Thoracic aorta (tissue), 2 donors: ENCODE measurements around the gene ZC3H18. TPM values are rescaled to one million over a fixed set of nuclear protein-coding genes. Genes with fewer than 3 reads are reported as not detected.

Source experiments
- ATAC-seq: fragments of 150-250 bp; one replicate; pipeline ENCODE4 v1.8.0; 2017; ENCODE audit warnings: low read depth; ENCODE audit not compliant: insufficient number of reproducible peaks, low FRiP score
- DNase-seq: peaks from one replicate; pipeline ENCODE4 v3.0.0-alpha.2; 2020; ENCODE audit warnings: low spot score
- H3K27ac ChIP-seq, 2 donors: fragments of 200-600 bp; sonication (generic); 1 replicate in 1 of 2; 2 replicates in 1 of 2; pipeline ENCODE4 v1.5.1; 2016; ENCODE audit warnings: mild to moderate bottlenecking in 2 of 2, moderate library complexity in 2 of 2
- H3K27me3 ChIP-seq: fragments of 200-600 bp; sonication (generic); replicated peaks from 2 replicates; pipeline ENCODE4 v1.6.0; 2016; ENCODE audit warnings: mild to moderate bottlenecking; ENCODE audit not compliant: insufficient read depth
- H3K36me3 ChIP-seq: fragments of 200-600 bp; sonication (generic); one replicate; pipeline ENCODE4 v1.5.1; 2016
- H3K4me1 ChIP-seq, 2 donors: fragments of 200-600 bp; sonication (generic); 1 replicate in 1 of 2; 2 replicates in 1 of 2; pipeline versions ENCODE4 v1.5.1 to v1.6.0; 2016; ENCODE audit warnings: low read depth in 2 of 2, mild to moderate bottlenecking in 1 of 2; ENCODE audit not compliant: control insufficient read depth in 1 of 2
- H3K4me3 ChIP-seq: fragments of 200-600 bp; sonication (generic); 2 replicates; pipeline ENCODE4 v1.5.1; 2016; ENCODE audit warnings: mild to moderate bottlenecking
- H3K9me3 ChIP-seq: fragments of 200-600 bp; sonication (generic); 2 replicates; pipeline ENCODE4 v1.5.1; 2016
- CTCF ChIP-seq: fragments of 200-600 bp; sonication (generic); IDR thresholded peaks from one replicate; pipeline ENCODE4 v1.5.1; 2019; ENCODE audit warnings: antibody characterized with exemption
- total RNA-seq, 2 donors: library from RNA; depleted of rRNA; stranded (reverse); fragments of >200 nt; gene quantifications; one replicate each; pipeline versions ENCODE4 v1.1.0 to v1.2.3, GENCODE V29; 2016

ZC3H18 gene
- total RNA-seq, 2 donors from 2014 or later, result 21.8 to 30.3 TPM

GRCh38 chr16:88578446-88579313 is 8.5 kb downstream of the ZC3H18 start:
- peaks cover 37% of the 10 kb centered on the region for H3K36me3 ChIP-seq
- H3K4me1 ChIP-seq, result no peaks in the 10 kb centered on the region
- H3K4me3 ChIP-seq, result no peak overlapping the region
- ATAC-seq (no peak), DNase-seq (no peak)
- H3K27ac ChIP-seq, result no peak overlapping the region
- TF ChIP-seq CTCF, result no peak
- no peaks in the 10 kb centered on the region for H3K9me3 ChIP-seq
- no peaks in the 10 kb centered on the region for H3K27me3 ChIP-seq

GRCh38 chr16:88580371-88580770 is 10.2 kb downstream of the ZC3H18 start:
- peaks cover 37% of the 10 kb centered on the region for H3K36me3 ChIP-seq
- ATAC-seq, result no peak

GRCh38 chr16:88581033-88581432 is 10.8 kb downstream of the ZC3H18 start:
- no peaks in the 10 kb centered on the region for H3K27me3 ChIP-seq
- DNase-seq (no peak), ATAC-seq (no peak)
- no peak overlapping the region for H3K4me3 ChIP-seq
- peaks cover 40% of the 10 kb centered on the region for H3K36me3 ChIP-seq
- H3K9me3 ChIP-seq, result no peaks in the 10 kb centered on the region
- TF ChIP-seq CTCF, result no peak
- no peak overlapping the region for H3K27ac ChIP-seq
- no peaks in the 10 kb centered on the region for H3K4me1 ChIP-seq

More at GRCh38 chr16:88580371-88580770, 10.2 kb downstream of the ZC3H18 start:
- Histone ChIP-seq H3K27me3 (no peaks in the 10 kb centered on the region), H3K4me3 (no peak overlapping the region), H3K9me3 (no peaks in the 10 kb centered on the region), H3K4me1 (no peaks in the 10 kb centered on the region), H3K27ac (no peak overlapping the region)
- no peak for DNase-seq
- TF ChIP-seq CTCF, result no peak

GRCh38 chr16:88582912-88583575 is 12.8 kb downstream of the ZC3H18 start:
- H3K36me3 ChIP-seq, result peaks cover 35% of the 10 kb centered on the region
- H3K4me3 ChIP-seq, result no peak overlapping the region
- no peaks in the 10 kb centered on the region for H3K9me3 ChIP-seq
- ATAC-seq (no peak), DNase-seq (no peak)
- no peaks in the 10 kb centered on the region for H3K27me3 ChIP-seq
- no peaks in the 10 kb centered on the region for H3K4me1 ChIP-seq
- no peak overlapping the region for H3K27ac ChIP-seq
- no peak for TF ChIP-seq CTCF

- H3K36me3 ChIP-seq, result peaks cover 36% of the 10 kb centered on the region
- no peaks in the 10 kb centered on the region for H3K4me1 ChIP-seq
- no peak for ATAC-seq
- H3K27me3 ChIP-seq, result no peaks in the 10 kb centered on the region
- no peak for DNase-seq
- no peak overlapping the region for H3K4me3 ChIP-seq
- H3K27ac ChIP-seq, result no peak overlapping the region
- no peak for TF ChIP-seq CTCF
- no peaks in the 10 kb centered on the region for H3K9me3 ChIP-seq
Observed at GRCh38 chr16:88584676-88585075, 14.5 kb downstream of the ZC3H18 start.
